HL-60 (cell line): ENCODE results near the gene OSBPL5.

Source experiments
- DNase-seq, 2 experiments: peaks; one replicate each; pipeline ENCODE4 v3.0.0-alpha.2; 2010 to 2020; ENCODE audit warnings: low read depth in 1 of 2, low spot score in 1 of 2
- H3K27ac ChIP-seq: fragments of 250-450 bp; sonication (Bioruptor Pico); replicated peaks from 2 replicates; pipeline ENCODE4 v1.5.1; 2020; ENCODE audit warnings: mild to moderate bottlenecking, moderate library complexity
- H3K27me3 ChIP-seq: fragments of 250-450 bp; sonication (Bioruptor Pico); 2 replicates; pipeline ENCODE4 v1.5.1; 2021; ENCODE audit warnings: mild to moderate bottlenecking, moderate library complexity; ENCODE audit not compliant: insufficient read depth, poor library complexity, severe bottlenecking
- H3K4me3 ChIP-seq: replicated peaks from 2 replicates; pipeline ENCODE4 v1.5.1; 2011; ENCODE audit warnings: mild to moderate bottlenecking, control low read depth, low read length; ENCODE audit not compliant: insufficient read depth
- CTCF ChIP-seq: IDR thresholded peaks from one replicate; pipeline ENCODE4 v1.5.1; 2011; ENCODE audit warnings: low read length, control low read depth, inconsistent platforms; ENCODE audit not compliant: insufficient read depth
- GABPA ChIP-seq: IDR thresholded peaks from 2 replicates; pipeline ENCODE4 v1.6.1; 2012; ENCODE audit warnings: low read depth
- POLR2AphosphoS5 ChIP-seq: IDR thresholded peaks from 2 replicates; pipeline ENCODE4 v1.6.1; 2012; ENCODE audit warnings: low read depth
- REST ChIP-seq: IDR thresholded peaks from 2 replicates; pipeline ENCODE4 v1.6.1; 2012; ENCODE audit warnings: low read depth; ENCODE audit not compliant: insufficient replicate concordance
- SPI1 ChIP-seq: IDR thresholded peaks from 2 replicates; pipeline ENCODE4 v1.6.1; 2012; ENCODE audit warnings: low read depth, mild to moderate bottlenecking, borderline replicate concordance

The OSBPL5 gene

DNA sequence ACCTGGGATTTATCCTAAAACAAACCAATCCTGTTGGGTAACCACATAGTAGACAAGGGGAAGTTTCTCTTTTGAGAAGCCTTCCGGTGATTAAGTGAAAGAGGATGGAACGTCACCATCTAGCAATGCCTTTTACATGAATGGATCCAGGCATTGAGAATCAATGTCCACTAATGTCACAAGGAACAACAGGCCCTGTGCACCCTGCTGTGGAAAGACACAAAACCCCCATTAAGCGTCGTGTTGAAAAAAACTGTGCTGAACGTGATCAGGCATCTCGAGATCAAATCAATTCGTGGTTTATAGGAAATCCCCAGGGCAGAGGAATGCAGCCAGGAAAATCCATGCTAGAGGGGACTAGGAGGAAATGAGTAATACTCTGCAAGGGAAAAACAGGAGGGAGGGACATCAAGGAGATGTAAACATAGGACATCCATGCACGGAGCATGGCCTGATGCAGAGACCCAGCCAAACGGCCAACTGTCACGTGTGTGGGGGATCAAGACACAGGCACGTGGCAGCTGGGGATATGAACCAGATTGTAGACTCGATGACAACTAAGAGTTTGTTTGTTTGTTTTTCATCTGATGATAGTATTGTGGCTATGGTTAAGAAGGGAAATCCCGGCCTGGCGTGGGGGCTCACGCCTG, 69.3 kb downstream of the OSBPL5 start:
- no peak for DNase-seq
- TF ChIP-seq SPI1, result no peak
- TF ChIP-seq CTCF, result no peak
- no peak for TF ChIP-seq REST
- no peak for TF ChIP-seq POLR2AphosphoS5
- no peak for TF ChIP-seq GABPA
- H3K27ac ChIP-seq, result no peak overlapping the region

GRCh38 chr11:3094223-3094824, 70.8 kb downstream of the OSBPL5 start:
- TF ChIP-seq SPI1 (no peak), CTCF (no peak), GABPA (no peak), POLR2AphosphoS5 (no peak), REST (no peak)
- Histone ChIP-seq H3K4me3 (no peak overlapping the region), H3K27ac (no peak overlapping the region), H3K27me3 (no peaks in the 10 kb centered on the region)
- no peak for DNase-seq

More for the DNA sequence above, 69.3 kb downstream of the OSBPL5 start:
- H3K27me3 ChIP-seq, result no peaks in the 10 kb centered on the region
- H3K4me3 ChIP-seq, result no peak overlapping the region

DNA sequence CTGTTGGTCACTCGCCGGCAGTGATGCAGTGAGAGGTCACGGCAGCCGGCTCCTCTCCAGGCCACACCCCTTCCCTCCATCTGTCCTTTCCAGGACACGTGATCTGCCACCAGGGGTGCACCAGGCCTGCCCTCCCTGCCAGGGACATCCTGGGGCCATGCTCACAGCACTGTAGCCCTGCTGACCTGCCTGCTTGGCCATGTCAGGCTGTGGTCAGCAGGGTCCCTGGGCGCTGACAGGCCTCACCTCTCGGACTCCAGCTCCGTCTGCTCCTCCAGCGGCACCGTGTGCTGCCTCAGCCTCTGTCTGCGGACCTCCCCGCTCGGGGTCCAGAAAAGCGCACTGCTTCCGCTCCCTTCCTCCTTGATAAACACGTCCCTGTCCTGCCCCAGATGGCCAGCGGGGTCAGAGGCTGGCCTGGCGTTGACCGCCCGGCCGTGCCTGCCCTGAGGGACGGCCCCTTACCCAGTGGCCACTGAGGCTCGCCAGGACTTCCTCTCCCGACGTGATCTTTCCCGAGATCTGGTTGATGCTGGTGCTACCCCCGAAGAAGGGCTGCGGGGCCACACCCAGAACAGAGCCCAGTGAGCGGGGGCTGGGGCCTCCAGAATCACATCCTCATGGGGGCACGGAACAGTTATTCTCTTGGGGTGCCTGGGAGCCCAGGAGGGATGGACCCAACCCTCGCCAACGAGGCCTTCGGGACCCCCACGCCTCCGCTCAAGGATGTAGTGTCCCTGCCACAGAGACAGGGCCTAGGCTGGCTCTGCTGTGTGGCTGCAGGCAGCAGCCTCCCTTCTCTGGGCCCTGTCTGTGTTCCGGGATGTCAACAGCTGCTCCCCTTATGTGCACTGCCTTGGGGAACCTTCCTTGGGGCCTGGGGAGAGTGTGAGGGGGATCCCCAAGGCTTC, 71.6 kb downstream of the OSBPL5 start:
- no peak for TF ChIP-seq GABPA
- TF ChIP-seq SPI1, result no peak
- TF ChIP-seq CTCF, result no peak
- TF ChIP-seq POLR2AphosphoS5, result no peak
- no peak for TF ChIP-seq REST
- no peak overlapping the region for H3K27ac ChIP-seq
- H3K4me3 ChIP-seq, result no peak overlapping the region
- DNase-seq, result no peak
- no peaks in the 10 kb centered on the region for H3K27me3 ChIP-seq
